AG09319 (cell line): ENCODE measurements around the gene PARP8.

Experiments
- DNase-seq: peaks from one replicate; pipeline ENCODE4 v3.0.0-alpha.2; 2010; ENCODE audit warnings: low read depth; ENCODE audit errors: extremely low read depth
- CTCF ChIP-seq: IDR thresholded peaks from 2 replicates; pipeline ENCODE4 v1.5.1; 2011; ENCODE audit warnings: low read depth, mild to moderate bottlenecking, inconsistent platforms, low read length, moderate library complexity

The PARP8 gene

GRCh38 chr5:50697739-50698138, 31.3 kb downstream of the PARP8 start:
- TF ChIP-seq CTCF = no peak
- no peak for DNase-seq

DNA sequence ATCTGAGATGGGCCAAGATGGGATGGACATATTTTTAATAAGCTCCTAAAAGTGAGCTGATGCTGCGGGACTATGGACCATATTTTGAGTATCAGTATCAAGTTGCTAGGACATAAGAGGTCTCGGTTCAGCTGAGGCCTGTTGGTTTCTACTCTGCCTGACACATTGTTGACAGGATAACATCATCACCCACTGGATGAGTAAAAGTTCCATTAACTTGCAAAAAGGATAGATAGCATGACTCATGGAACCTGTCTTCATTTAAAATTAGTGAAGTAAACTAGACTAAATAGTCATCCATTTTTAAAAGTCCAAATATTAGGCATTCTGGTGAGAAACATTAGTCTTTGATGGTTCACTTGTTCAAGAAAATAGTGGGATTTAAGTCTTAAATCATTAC, 33.3 kb downstream of the PARP8 start:
- DNase-seq = no peak
- no peak for TF ChIP-seq CTCF

GRCh38 chr5:50700706-50701105, 34.3 kb downstream of the PARP8 start:
- TF ChIP-seq CTCF = no peak
- no peak for DNase-seq

DNA sequence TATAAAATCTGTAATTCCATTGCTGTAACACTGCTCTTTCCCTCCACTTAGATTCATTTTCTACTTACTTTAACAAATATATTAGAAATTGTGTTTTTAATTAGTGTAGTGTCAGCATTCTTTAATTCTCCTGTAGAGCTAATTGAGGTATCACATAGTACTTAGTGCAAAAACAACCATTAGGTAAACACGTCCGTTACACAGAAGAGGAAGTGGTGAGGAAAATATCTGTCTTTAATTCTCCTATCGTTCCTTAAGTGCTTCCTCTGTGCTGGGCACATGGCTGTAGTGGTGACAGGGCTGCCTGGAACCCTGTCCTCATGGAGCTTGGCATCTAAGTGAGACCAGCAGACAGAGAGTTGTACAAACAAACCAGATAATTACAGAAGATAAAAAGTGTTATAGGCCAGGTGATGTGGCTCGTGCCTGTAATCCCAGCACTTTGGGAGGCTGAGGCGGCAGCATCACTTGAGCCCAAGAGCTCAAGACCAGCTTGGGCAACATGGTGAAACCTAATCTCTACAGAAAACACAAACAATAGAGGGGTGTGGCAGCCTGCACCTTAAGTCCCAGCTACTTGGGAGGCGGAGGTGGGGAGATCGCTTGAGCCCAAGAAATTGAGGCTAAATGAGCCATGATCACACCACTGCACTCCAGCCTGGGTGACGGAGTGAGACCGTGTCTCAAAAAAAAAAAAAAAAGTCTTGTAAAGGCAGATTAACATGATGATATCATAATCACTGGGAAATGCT, 36.4 kb downstream of the PARP8 start:
- no peak for DNase-seq
- TF ChIP-seq CTCF = no peak

DNA sequence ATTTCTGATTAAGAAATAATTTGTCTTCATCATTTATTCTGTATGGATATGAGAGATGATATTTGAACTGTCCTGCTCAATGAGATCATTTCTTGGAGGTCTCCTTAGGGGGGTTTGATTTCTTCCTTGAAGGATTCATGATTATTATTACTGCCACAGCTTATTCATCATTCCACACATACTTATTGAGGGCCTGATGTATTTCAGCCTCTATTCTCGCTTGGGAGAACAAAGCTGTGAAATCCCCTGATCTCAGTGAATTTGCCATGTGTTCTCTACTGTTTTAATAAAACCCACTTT, 36.9 kb downstream of the PARP8 start:
- DNase-seq = no peak
- no peak for TF ChIP-seq CTCF

GRCh38 chr5:50704730-50705129, 38.3 kb downstream of the PARP8 start:
- no peak for TF ChIP-seq CTCF
- no peak for DNase-seq

- no peak for TF ChIP-seq CTCF
- DNase-seq = no peak
Measured at GRCh38 chr5:50709471-50709870, 43.0 kb downstream of the PARP8 start.
